Esophagus squamous epithelium (tissue), 4 donors: ENCODE data around the gene PBX3.

Source experiments
- POLR2A ChIP-seq, 4 donors: fragments of 450-650 bp; IDR thresholded peaks; one replicate each; pipeline ENCODE4 v1.6.1; 2017; ENCODE audit warnings: antibody characterized with exemption in 4 of 4, mild to moderate bottlenecking in 4 of 4, moderate library complexity in 3 of 4
- TF ChIP-seq, protein P1 (sequence below), 6 experiments: fragments of 450-650 bp in 4 of 6; fragments of 200-600 bp in 2 of 6; sonication (generic) in 2 of 6; IDR thresholded peaks; one replicate each; pipeline ENCODE4 v1.5.1; 2016 to 2019; ENCODE audit warnings: antibody characterized with exemption in 6 of 6, mild to moderate bottlenecking in 4 of 6, moderate library complexity in 4 of 6

DNA sequence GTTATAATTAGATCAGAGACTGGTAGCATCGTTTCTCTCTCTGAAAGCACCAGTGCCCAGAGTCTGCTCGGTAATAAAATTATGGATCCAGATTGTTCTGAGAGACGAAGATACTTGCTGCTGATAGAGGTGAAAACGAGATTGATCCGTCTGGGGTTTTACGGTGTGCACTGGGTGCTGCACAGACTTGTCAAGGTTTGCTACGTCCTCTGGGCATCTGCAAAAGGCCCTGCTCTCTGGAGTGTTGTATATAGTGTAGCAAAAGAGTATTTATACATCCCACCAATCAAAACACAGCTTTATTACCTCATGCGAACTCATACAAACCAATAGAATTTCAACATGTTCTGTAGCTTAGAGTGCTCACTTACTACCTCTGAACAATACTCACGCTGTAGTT lies 219.3 kb downstream of the PBX3 start:
- TF ChIP-seq POLR2A (IDR thresholded peaks at IDR 0.05): no peak
- TF ChIP-seq, protein P1, sequence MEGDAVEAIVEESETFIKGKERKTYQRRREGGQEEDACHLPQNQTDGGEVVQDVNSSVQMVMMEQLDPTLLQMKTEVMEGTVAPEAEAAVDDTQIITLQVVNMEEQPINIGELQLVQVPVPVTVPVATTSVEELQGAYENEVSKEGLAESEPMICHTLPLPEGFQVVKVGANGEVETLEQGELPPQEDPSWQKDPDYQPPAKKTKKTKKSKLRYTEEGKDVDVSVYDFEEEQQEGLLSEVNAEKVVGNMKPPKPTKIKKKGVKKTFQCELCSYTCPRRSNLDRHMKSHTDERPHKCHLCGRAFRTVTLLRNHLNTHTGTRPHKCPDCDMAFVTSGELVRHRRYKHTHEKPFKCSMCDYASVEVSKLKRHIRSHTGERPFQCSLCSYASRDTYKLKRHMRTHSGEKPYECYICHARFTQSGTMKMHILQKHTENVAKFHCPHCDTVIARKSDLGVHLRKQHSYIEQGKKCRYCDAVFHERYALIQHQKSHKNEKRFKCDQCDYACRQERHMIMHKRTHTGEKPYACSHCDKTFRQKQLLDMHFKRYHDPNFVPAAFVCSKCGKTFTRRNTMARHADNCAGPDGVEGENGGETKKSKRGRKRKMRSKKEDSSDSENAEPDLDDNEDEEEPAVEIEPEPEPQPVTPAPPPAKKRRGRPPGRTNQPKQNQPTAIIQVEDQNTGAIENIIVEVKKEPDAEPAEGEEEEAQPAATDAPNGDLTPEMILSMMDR (IDR thresholded peaks at IDR 0.05): no peak
